Measurements from ENCODE around the gene SSR1. TPM values are rescaled to one million over a fixed set of nuclear protein-coding genes. Genes with fewer than 3 reads are reported as not detected.

SSR1 gene
- total RNA-seq, 1 donor from 2014 or later, result 52.9 TPM

Other genes with a start within 250 kb of the SSR1 start
- gene RREB1, start 205.2 kb downstream of the SSR1 start, total RNA-seq, result 11.8 and 22.9 TPM in 2 replicates
- gene CAGE1, start 76.5 kb upstream of the SSR1 start, total RNA-seq, result under 0.01 and 0.13 TPM in 2 replicates
- gene RIOK1, start 76.6 kb upstream of the SSR1 start, total RNA-seq, result 16.6 and 17.3 TPM in 2 replicates
- gene DSP, start 228.5 kb upstream of the SSR1 start, total RNA-seq, result 42.4 and 88.0 TPM in 2 replicates

All from dermis microvascular lymphatic vessel endothelial cell (primary cell).